ENCODE results near the gene BCAS3. TPM values are rescaled to one million over a fixed set of nuclear protein-coding genes. Genes with fewer than 3 reads are reported as not detected.

Gene BCAS3
- total RNA-seq, 1 donor from 2014 or later, result 75.9 TPM

DNA sequence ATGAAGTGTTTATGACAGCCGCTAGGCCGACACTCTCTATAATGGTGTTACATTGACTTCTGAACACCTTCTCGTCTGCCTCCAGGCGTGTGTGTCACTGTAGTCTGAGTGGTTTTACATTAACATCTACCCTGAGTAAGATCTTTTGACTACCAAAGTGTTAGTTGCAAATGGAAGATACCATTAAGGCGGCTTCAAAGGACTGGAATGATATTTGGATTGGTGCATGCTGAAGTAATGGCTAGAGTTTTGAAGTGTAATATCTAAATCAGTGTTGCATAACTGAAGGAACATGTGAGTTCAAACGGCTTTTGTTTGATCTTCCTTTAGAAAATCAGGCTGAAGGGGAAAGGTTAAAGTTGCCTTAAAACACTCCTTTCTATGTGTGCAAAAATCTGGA, 52.2 kb downstream of the BCAS3 start:
- Histone ChIP-seq H3K4me3 (no peak overlapping the region), H3K4me1 (no peaks in the 10 kb centered on the region), H3K27ac (no peak overlapping the region), H3K36me3 (no peaks in the 10 kb centered on the region), H3K9me3 (no peaks in the 10 kb centered on the region), H3K27me3 (no peaks in the 10 kb centered on the region)
- DNase-seq (ENCODE audit: low spot score in 2 of 2), result no peak
- TF ChIP-seq CTCF (IDR thresholded peaks at IDR 0.05), result no peak
- intact Hi-C loops (cut with DNase I), result no loop called here

DNA sequence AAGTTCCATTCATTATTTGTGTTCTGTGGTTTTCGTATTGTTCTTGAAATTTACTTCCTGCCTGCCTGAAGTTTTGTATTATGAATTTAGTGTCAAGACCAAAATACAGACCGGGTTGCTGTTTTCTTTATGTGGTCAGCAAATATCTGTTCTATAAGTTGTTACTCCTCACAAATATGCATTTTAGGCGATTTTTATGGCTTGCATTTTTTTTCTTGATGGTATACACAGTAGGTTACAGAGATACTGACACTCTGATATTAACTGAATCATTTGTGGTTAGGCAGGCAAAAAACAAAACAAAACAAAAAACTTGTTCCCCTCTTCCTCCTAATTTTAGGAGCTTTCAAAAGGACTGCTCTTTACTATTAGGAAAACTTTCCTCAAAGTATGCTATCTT, 52.6 kb downstream of the BCAS3 start:
- no peak overlapping the region for H3K27ac ChIP-seq
- no peaks in the 10 kb centered on the region for H3K27me3 ChIP-seq
- no peaks in the 10 kb centered on the region for H3K9me3 ChIP-seq
- no peaks in the 10 kb centered on the region for H3K36me3 ChIP-seq
- no peak for DNase-seq (ENCODE audit: low spot score in 2 of 2)
- intact Hi-C loops (cut with DNase I), result no loop called here
- H3K4me3 ChIP-seq, result no peak overlapping the region
- no peak for TF ChIP-seq CTCF (IDR thresholded peaks at IDR 0.05)
- no peaks in the 10 kb centered on the region for H3K4me1 ChIP-seq

DNA sequence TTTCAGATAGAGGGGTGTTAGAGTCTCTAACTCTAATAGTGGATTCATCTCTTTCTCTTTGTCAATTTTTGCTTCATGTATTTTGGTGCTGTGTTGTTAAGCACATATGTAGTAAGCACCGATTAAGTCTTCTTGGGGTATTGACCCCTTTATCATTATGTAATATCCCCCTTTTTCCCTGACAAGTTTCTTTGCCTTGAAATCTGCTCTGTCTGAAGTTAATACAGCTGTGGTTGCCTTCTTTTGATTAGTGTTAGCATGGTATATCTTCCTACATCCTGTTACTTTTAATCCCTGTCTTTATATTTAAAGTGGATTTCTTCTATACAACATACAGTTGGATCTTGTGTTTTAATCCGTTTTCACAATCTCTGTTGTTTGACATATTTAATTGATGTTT, 60.6 kb downstream of the BCAS3 start:
- no peak for DNase-seq (ENCODE audit: low spot score in 2 of 2)
- TF ChIP-seq CTCF (IDR thresholded peaks at IDR 0.05), result no peak
- Histone ChIP-seq H3K27me3 (no peaks in the 10 kb centered on the region), H3K4me3 (no peak overlapping the region), H3K9me3 (no peaks in the 10 kb centered on the region), H3K27ac (no peak overlapping the region), H3K4me1 (no peaks in the 10 kb centered on the region), H3K36me3 (no peaks in the 10 kb centered on the region)
- intact Hi-C loops (cut with DNase I), result no loop called here

- Histone ChIP-seq H3K9me3 (no peaks in the 10 kb centered on the region), H3K4me1 (no peaks in the 10 kb centered on the region), H3K4me3 (no peak overlapping the region), H3K27me3 (no peaks in the 10 kb centered on the region), H3K36me3 (no peaks in the 10 kb centered on the region), H3K27ac (no peak overlapping the region)
- no peak for DNase-seq (ENCODE audit: low spot score in 2 of 2)
- no peak for TF ChIP-seq CTCF (IDR thresholded peaks at IDR 0.05)
- intact Hi-C loops (cut with DNase I), result no loop called here
Measured at GRCh38 chr17:60740584-60740983, 62.9 kb downstream of the BCAS3 start.

DNA sequence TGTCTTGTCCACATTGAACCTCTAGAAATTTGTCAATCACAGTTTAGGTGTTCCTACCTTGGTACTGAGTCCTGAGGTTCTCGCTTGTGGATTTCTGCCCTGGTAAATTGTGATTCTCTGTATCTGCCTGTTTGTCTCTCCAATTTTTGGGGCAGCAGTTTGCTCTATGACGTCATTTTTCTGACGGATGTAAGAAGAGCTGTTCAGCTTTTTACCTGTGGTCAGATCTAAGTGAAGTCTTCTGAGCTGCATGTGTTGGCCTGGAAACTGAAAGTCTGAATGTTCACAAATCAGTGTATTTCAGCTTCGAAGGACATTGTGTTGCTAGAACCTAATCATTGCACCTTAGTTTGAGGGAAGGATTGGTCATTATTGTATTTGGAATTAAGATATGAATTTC, 63.4 kb downstream of the BCAS3 start:
- Histone ChIP-seq H3K27ac (no peak overlapping the region), H3K9me3 (no peaks in the 10 kb centered on the region), H3K36me3 (no peaks in the 10 kb centered on the region), H3K4me1 (no peaks in the 10 kb centered on the region), H3K27me3 (no peaks in the 10 kb centered on the region), H3K4me3 (no peak overlapping the region)
- no peak for TF ChIP-seq CTCF (IDR thresholded peaks at IDR 0.05)
- no peak for DNase-seq (ENCODE audit: low spot score in 2 of 2)
- intact Hi-C loops (cut with DNase I), result no loop called here

DNA sequence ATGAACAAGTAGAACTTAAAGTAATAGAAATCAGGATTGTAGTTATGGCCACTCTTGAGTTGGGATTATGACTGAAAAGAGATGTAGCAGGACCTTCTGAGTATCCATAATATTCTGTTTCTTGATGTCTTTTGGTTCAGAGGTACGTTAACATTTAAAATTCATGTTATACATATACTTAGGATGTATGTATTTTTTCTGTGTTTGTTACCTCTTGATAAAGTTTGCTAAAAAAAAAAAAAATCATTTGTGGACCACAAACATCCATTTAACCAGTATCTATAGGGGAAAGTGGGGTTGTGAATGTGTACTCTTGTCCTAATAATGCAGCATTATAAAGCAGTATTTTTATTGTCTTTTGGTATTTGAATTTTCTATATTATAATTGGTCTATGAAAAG, 65.6 kb downstream of the BCAS3 start:
- Histone ChIP-seq H3K27ac (peak overlapping the region; percentile 11 to 74), H3K36me3 (no peaks in the 10 kb centered on the region), H3K4me3 (peak overlapping the region in 1 of 2 donors; percentile 50), H3K9me3 (no peaks in the 10 kb centered on the region), H3K4me1 (no peaks in the 10 kb centered on the region), H3K27me3 (no peaks in the 10 kb centered on the region)
- intact Hi-C loops (cut with DNase I), result no loop called here
- no peak for DNase-seq (ENCODE audit: low spot score in 2 of 2)
- no peak for TF ChIP-seq CTCF (IDR thresholded peaks at IDR 0.05)
